Adrenal gland (tissue), 12 donors: ENCODE data around the gene COPG2. TPM values are rescaled to one million over a fixed set of nuclear protein-coding genes. Genes with fewer than 3 reads are reported as not detected.
A peak's percentile ranks its signal among the peaks of the same experiment; 100 is the strongest.

Experiments
- DNase-seq, 7 donors: peaks; one replicate each; pipeline ENCODE4 v3.0.0-alpha.2; 2019 to 2020
- H3K27ac ChIP-seq, 5 donors: fragments of 200-600 bp; sonication (generic) in 4 of 5; 1 replicate in 3 of 5; 2 replicates in 2 of 5; pipeline versions ENCODE4 v1.5.1 to v1.8.0; 2016 to 2020; ENCODE audit warnings: mild to moderate bottlenecking in 1 of 5
- H3K27me3 ChIP-seq: fragments of 200-600 bp; 2 replicates; pipeline ENCODE4 v1.8.0; 2021
- H3K36me3 ChIP-seq, 2 donors: fragments of 200-600 bp; replicated peaks in 1 of 2; 1 replicate in 1 of 2; 2 replicates in 1 of 2; pipeline versions ENCODE4 v1.5.1 to v1.8.0; 2018 to 2022
- H3K4me1 ChIP-seq, 2 donors: fragments of 200-600 bp; replicated peaks in 1 of 2; 1 replicate in 1 of 2; 2 replicates in 1 of 2; pipeline versions ENCODE4 v1.5.1 to v1.8.0; 2018 to 2021
- H3K4me3 ChIP-seq, 4 donors: fragments of 200-600 bp; sonication (generic) in 3 of 4; one replicate each; pipeline ENCODE4 v1.5.1; 2016 to 2018
- H3K9me3 ChIP-seq, 3 donors: fragments of 200-600 bp; sonication (generic) in 1 of 3; replicated peaks in 1 of 3; 1 replicate in 2 of 3; 2 replicates in 1 of 3; pipeline versions ENCODE4 v1.5.1 to v1.8.0; 2016 to 2021
- POLR2A ChIP-seq, 2 donors: fragments of 450-650 bp; IDR thresholded peaks; one replicate each; pipeline ENCODE4 v1.6.1; 2017; ENCODE audit warnings: antibody characterized with exemption in 2 of 2, mild to moderate bottlenecking in 2 of 2, moderate library complexity in 1 of 2
- WGBS, 4 donors: extraction: QIAGEN DNeasy Blood & Tissue Kit in 2 of 4; methylation state at CpG; one replicate each; pipeline versions ENCODE4 v1.1.5 to v1.1.7; 2013 to 2017; 5-methylcytosine and 5-hydroxymethylcytosine counted together
- intact Hi-C, 2 donors: fragments of 100-400 bp; cut with DNase I; formaldehyde crosslinking; loops; one replicate each; pipeline versions ENCODE4 v1.14.1 to v1.15.0; 2022 to 2023
- polyA plus RNA-seq, 3 donors: library from polyadenylated mRNA; stranded (reverse); fragments of 200-250 nt in 2 of 3; fragments of 350-450 nt in 1 of 3; fragmentation: Illumina TruSeq in 1 of 3; extraction: RNeasy Lipid Tissue Mini Kit (QIAGEN cat#74804) in 1 of 3; gene quantifications; one replicate each; pipeline ENCODE4 v1.2.3, GENCODE V29; 2013 to 2014
- total RNA-seq, 9 donors: library from RNA; depleted of rRNA in 4 of 9; stranded (reverse); fragments of >200 nt in 4 of 9; fragments of 120-200 nt in 1 of 9; fragmentation: NEBNext Ultra II Directional in 1 of 9; extraction: Animal tissue kit (Norgen Biotek cat#: 25700) in 1 of 9; gene quantifications; one replicate each; pipeline versions ENCODE4 v1.1.0 to v1.2.4, GENCODE V29; 2013 to 2023
- TF ChIP-seq, protein P1 (sequence below), 6 experiments: fragments of 450-650 bp in 4 of 6; fragments of 200-600 bp in 2 of 6; sonication (generic) in 1 of 6; IDR thresholded peaks; 1 replicate in 5 of 6; 2 replicates in 1 of 6; pipeline versions ENCODE4 v1.5.1 to v1.8.0; 2016 to 2021; ENCODE audit warnings: antibody characterized with exemption in 6 of 6, mild to moderate bottlenecking in 2 of 6, moderate library complexity in 1 of 6
- donor health status: healthy with polysubstance abuse.
- donor health status: Bipolar disorder and iron deficiency.
- donor health status: DM: yes; HTN: yes; CAD: no.
- donor health status: DM: no; HTN: no; CAD: no.
- donor health status: DM: no; HTN: no; CAD: no.
- donor health status: DM: yes; HTN: yes; CAD: no.

The COPG2 gene
- total and polyA plus RNA-seq, 12 donors, result 12.2 to 73.1 (median 37.9) TPM

DNA sequence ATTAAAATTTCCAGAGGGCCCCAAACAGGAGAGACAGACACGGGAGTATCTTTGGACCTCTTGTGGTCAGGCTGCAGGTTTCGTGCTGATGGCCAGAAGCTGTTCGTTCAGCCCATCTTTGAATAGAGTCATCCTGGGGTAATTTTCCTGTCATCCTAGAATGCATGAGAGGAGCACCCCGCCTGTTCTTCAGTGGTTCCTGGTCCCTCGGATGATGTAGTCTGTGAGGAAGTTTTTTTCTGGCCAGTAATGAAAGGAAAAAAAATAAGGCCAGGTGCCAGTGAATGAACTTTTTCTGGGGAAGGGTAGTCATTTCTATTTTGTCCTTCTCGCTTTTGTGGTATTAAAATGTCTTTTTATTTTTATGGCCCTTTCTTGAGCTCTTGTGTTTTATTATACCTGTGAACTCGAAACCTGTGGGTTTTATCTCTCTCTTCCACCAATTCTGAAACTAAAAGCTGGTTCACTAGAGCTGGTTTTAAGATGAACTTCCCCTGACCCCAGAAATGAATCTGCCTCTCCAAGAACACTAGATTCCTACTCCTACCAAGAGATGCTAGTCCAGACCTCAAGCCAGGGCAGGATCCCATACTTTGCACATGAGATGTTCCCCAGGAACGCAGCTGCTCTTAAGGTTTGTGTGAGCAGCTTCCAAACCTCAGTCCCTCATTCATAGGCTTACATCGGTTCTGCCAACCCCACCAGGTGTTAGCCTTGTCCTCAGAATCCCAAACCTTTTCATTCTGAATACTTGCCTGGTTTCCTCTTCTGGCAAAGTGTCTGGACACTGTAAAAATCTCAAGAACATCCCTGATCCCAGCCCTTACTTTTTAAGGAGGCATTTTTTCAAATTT is 192.0 kb downstream of the COPG2 start:
- H3K4me1 ChIP-seq, result no peaks in the 10 kb centered on the region
- no peaks in the 10 kb centered on the region for H3K36me3 ChIP-seq
- H3K27ac ChIP-seq, result no peak overlapping the region
- no peaks in the 10 kb centered on the region for H3K27me3 ChIP-seq
- DNase-seq, result no peak
- TF ChIP-seq, protein P1, sequence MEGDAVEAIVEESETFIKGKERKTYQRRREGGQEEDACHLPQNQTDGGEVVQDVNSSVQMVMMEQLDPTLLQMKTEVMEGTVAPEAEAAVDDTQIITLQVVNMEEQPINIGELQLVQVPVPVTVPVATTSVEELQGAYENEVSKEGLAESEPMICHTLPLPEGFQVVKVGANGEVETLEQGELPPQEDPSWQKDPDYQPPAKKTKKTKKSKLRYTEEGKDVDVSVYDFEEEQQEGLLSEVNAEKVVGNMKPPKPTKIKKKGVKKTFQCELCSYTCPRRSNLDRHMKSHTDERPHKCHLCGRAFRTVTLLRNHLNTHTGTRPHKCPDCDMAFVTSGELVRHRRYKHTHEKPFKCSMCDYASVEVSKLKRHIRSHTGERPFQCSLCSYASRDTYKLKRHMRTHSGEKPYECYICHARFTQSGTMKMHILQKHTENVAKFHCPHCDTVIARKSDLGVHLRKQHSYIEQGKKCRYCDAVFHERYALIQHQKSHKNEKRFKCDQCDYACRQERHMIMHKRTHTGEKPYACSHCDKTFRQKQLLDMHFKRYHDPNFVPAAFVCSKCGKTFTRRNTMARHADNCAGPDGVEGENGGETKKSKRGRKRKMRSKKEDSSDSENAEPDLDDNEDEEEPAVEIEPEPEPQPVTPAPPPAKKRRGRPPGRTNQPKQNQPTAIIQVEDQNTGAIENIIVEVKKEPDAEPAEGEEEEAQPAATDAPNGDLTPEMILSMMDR (IDR thresholded peaks at IDR 0.05), result no peak
- TF ChIP-seq POLR2A (IDR thresholded peaks at IDR 0.05), result no peak
- no peaks in the 10 kb centered on the region for H3K9me3 ChIP-seq
- 72 to 86% (median 78%) methylated on average over 9 of the region's 9 CpGs for WGBS, 4 donors
- intact Hi-C loops, result no loop called here
- no peak overlapping the region for H3K4me3 ChIP-seq

- no peak overlapping the region for H3K27ac ChIP-seq
- intact Hi-C loops, result no loop called here
- no peaks in the 10 kb centered on the region for H3K9me3 ChIP-seq
- no peaks in the 10 kb centered on the region for H3K27me3 ChIP-seq
- H3K4me3 ChIP-seq, result no peak overlapping the region
- no peak for DNase-seq
- H3K36me3 ChIP-seq, result no peaks in the 10 kb centered on the region
- H3K4me1 ChIP-seq, result no peaks in the 10 kb centered on the region
- 75 to 82% (median 79%) methylated on average over 7 of the region's 7 CpGs for WGBS, 4 donors
- no peak for TF ChIP-seq POLR2A (IDR thresholded peaks at IDR 0.05)
- TF ChIP-seq, protein P1 (IDR thresholded peaks at IDR 0.05), result no peak
Measured at GRCh38 chr7:130475776-130476175, 192.8 kb downstream of the COPG2 start.

DNA sequence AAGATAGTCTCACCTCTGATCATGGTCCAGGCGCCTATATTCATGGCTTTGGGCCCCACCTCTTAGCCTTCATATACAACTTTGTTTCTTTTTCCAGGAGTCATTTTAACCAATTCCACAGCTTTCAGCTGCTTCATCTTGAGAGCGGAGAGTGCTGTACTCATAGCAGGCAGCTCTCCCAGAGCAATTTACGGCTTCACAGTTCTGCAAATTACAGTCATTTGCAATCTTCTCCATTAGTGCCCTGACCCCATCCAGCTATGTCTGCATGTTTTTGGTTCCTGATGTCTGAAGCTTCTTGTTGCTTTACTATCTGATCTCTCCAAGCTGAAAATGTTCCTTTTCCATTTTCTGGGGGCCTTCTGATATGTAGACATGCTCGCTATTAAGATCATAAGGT is 194.7 kb downstream of the COPG2 start:
- DNase-seq, result no peak
- TF ChIP-seq, protein P1 (IDR thresholded peaks at IDR 0.05), result no peak
- Histone ChIP-seq H3K27ac (peak overlapping the region in 1 of 5 donors; percentile 34), H3K4me3 (no peak overlapping the region), H3K9me3 (no peaks in the 10 kb centered on the region), H3K27me3 (no peaks in the 10 kb centered on the region), H3K4me1 (no peaks in the 10 kb centered on the region), H3K36me3 (no peaks in the 10 kb centered on the region)
- 81 to 84% (median 83%) methylated on average over 4 of the region's 4 CpGs for WGBS, 4 donors
- intact Hi-C loops, result no loop called here

- Histone ChIP-seq H3K4me1 (no peaks in the 10 kb centered on the region), H3K36me3 (no peaks in the 10 kb centered on the region), H3K9me3 (no peaks in the 10 kb centered on the region), H3K4me3 (no peak overlapping the region), H3K27ac (peak overlapping the region in 1 of 5 donors; percentile 34), H3K27me3 (no peaks in the 10 kb centered on the region)
- intact Hi-C loops, result no loop called here
- TF ChIP-seq, protein P1 (IDR thresholded peaks at IDR 0.05), result no peak
- no peak for TF ChIP-seq POLR2A (IDR thresholded peaks at IDR 0.05)
- no peak for DNase-seq
Measured at GRCh38 chr7:130473289-130473688, 195.3 kb downstream of the COPG2 start.
